HG03108 (cell line): Measurements from ENCODE around the gene STAG1.
"Not testable (repeated sequence)": the region's sequence is repeated elsewhere in the genome, so short reads cannot be mapped to it uniquely, and the experiment has no call there.

Source experiments
- ATAC-seq: cut with Tn5 transposase; IDR thresholded peaks from one replicate; pipeline ENCODE4 v1.9.1; 2021; ENCODE audit warnings: moderate library complexity; ENCODE audit not compliant: unreplicated experiment

Gene STAG1

DNA sequence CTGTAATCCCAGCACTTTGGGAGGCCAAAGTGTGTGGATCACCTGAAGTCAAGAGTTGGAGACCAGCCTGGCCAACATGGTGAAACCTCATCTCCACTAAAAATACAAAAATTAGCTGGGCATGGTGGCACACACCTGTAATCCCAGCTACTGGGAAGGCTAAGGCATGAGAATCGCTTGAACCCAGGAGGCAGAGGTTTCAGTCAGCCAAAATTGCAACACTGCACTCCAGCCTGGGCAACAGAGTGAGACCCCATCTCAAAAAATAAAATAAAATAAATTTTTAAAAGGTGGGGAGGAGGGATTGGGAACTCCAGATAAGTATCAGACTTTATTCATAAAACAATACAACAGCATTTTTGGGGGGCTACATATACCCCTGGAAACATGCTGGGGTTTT lies 42.4 kb downstream of the STAG1 start:
- not testable (repeated sequence) for ATAC-seq

DNA sequence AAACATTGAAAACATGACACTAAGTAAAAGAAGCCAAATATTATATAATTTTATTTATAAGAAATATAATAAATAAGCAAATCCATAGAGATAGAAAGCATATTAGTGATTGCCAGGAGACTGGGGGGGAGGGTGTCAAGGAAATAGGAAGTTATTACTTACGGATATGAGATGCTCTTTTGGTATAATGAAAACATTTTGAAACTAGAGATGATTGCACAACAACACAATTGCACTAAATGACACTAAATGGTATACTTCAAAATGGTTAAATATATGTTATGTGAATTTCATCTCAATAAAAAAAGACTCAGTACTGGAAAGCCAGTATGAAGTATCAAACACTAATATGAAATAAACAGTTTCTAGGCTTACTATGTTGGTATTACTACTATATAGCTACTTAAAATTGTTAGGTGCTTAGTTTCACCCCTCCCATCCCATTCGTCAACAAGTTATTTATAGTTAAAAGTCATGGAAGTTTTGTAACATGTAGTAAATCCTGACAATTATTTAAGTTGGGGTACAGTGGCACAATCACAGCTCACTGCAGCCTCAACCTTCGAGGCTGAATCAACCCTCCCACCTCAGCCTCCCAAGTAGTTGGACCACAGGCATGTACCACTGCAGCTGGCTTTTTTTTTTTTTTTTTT lies 43.7 kb downstream of the STAG1 start:
- ATAC-seq, result no peak

DNA sequence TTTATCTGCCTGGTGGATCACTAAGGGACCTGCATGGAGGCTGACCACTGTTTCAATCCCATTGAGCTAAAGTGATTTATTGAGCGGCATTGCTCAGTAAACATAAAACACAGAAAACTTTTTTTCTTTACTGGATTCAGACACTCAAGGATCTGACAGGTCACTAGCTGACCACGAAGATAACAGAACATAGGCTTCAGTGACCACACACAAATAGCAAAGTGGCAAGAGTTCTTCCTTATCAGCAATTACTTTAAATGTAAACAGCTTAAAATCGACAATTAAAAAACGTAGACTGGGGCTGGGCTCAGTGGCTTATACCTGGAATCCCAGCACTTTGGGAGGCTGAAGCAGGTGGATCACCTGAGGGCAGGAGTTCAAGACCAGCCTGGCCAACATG lies 48.7 kb downstream of the STAG1 start:
- no peak for ATAC-seq

DNA sequence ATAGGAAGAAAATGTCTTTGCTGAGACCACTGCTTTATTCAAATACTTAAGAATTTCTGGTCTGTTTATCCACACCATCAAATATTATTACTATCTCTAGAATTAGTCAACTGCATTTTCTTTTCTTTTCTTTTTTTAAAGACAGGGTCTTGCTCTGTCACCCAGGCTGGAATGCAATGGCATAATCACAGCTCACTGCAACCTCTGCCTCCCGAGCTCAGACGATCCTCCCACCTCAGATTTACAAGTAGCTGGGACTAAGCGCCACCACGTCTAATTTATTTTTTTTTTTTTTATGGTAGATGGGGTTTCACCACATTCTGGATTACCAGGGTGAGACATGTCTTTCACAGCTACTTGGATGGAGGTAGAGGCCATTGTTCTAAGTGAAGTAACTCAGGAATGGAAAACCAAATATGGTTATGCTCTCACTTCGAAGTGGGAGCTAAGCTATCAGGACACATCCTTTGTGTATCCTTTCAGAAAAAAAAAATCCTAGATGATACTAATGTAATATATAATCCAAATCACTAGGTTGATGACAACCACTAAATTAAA lies 52.8 kb downstream of the STAG1 start:
- ATAC-seq, result no peak

DNA sequence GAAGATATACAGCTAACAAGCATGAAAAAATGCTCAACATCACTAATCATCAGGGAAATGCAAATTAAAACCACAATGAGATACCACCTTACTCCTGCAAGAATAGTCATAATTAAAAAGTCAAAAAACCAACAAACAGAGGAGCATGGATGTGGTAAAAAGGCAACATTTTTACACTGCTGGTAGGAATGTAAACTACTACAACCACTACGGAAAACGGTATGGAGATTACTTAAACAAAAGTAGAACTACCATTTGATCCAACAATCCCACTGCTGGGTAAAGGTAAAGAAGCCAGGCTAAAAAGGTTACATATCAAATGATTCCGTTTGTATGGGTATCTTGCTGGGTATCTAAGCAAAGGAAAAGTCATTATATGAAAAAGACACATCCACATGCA lies 53.8 kb downstream of the STAG1 start:
- no peak for ATAC-seq

DNA sequence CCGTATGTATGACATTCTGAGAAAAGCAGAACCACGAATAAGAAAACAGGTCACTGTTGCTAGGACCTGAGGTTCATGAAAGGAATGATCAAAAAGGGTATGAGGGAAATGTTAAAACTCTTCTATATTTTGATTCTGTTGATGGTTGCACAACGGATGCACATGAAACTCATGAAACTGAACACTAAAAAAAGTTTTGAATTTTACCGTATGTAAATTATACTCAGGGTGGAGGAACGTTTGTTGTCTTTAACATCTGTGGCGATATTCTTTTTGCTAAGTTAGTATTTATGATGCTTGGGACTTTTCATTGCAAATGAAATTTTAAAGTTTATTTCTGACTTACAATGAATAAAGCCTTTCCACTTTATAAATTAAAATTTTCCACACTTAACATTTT lies 55.4 kb downstream of the STAG1 start:
- no peak for ATAC-seq

DNA sequence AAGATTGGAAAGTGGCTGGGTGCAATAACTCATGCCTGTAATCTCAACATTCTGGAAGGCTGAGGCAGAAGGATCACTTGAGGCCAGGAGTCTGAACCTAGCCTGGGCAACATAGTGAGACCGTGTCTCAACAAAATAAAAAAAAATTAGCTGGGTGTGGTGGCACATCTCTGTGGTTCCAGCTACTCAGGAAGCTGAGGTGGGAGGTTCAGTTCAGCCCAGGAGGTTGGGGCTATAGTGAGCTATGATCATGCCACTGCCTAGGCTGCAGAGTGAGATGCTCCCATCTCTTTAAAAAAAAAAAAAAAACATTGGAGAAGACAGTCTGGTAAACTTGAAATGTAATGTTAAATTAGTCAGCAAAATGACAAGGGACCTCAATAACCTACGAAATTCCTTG lies 57.9 kb downstream of the STAG1 start:
- no peak for ATAC-seq

DNA sequence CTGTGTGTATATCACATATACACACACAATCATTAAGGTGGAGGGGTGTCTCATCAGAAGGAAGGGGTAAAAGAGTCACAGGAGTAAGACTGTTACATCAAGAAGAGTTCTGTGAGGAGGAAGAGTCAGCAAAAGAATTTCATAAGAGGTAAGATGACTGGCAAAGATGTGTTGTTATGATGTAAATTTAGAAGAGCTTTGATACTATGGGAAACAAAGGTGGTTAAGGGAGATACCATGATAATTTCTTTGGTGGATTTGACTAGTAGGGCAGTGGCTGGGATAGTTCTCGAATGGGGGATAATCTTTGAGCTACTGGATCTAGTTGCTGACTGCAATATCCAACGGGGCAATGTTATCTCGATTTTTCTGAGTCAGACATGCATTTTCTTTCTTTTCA lies 61.6 kb downstream of the STAG1 start:
- no peak for ATAC-seq

DNA sequence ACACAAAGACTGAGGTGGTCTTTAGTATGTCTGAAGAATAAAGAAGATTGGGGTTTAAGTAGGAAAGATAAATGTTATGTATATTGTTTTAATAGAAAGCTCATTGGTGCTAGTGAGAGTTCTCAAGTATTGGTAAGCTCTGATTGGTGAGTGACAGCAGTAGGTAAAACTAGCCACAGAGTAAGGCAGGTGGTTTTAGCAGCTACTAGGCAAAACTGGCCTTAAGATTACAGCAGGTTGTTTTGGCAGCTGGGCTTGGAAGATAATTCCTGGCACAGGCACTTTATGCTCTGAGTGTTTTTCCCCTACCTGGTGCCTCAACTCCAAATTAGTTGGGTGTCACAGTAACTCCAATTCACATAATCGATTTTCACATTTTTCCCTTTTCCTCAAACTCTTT lies 66.3 kb downstream of the STAG1 start:
- no peak for ATAC-seq

DNA sequence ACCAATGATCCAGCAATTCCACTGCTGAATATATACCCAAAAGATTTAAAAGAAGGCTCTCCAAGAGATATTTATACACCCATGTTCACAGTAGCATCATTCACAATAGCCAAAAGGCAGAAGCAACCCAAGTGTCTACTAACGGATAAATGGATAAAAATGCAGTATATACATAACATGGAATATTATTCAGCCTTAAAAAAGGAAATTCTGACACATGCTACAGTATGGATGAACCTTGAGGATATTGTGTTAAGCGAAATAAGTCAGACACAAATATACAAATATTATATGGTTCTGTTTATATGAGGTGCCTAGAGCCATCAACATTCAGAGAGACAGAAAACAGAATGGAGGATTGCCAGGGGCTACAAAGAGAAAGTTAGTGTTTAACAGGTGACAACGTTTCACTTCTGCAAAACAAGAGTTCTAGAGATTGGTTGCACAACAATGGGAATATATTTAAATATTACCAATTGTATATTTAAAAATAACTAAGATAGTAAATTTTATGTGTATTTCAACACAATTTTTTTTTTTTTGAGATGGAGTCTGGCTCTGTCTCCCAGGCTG lies 69.4 kb downstream of the STAG1 start:
- no peak for ATAC-seq

DNA sequence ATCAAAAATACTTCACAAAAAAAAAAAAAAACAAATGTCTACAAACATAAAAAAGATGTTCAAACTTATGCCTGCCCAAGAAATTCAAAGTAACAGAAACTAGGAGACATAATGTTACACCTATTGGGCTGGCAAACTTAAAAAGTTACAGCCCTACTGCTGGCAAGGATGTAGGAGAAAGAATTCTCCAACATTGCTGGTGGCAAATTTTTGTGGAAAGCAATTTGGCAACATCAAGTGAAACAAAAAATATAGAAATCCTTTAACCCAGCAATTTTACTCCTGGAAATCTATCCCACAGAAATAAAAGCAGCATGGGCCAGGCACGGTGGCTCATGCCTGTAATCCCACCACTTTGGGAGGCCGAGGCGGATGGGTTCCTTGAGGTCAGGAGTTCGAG lies 73.2 kb downstream of the STAG1 start:
- no peak for ATAC-seq

DNA sequence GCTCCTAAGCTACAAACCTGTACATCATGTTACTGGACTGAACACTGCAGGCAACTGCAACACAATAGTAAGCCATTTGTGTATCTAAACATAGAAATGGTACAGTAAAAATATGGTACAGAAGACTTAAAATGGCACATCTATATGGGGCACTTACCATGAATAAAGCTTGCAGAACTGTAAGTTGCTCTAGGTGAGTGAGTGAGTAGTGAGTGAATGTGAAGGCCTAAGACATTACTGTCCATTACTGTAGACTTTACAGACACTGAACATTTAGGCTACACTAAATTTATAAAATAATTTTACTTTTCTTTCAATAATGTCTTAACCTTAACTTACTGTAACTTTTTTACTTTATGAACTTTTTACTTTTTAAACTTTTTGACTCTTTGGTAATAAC lies 76.2 kb downstream of the STAG1 start:
- no peak for ATAC-seq

DNA sequence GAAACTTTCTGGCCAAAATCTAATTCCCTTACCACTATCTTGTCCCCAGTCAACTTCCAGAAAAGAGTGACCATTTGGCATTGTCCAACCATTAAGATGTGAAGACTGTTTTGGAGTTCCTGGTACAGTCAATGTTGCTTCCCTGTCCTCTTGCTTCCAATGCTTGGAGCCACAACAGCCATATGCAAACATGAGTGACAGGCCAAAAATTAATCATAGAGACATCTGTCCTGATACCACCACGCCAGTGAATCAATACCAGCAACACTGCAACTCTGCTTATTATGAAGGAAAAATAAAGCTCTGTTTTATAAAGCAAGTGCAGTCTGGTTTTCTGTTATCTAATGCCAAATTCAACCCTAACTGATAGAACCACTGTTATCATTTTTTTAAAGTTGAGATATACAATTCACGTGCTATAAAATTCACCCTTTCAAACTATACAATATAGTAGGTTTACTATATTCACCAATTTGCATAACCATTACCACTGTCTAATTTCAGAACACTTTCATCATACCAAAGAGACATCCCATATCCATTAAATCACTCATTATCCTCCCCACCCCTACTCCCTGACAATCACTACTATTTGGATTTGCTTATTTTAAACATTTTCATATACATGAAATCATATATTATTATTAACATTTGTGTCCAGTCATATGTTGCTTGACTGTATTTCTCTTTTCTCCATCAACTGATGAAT lies 76.9 kb downstream of the STAG1 start:
- ATAC-seq, result no peak

DNA sequence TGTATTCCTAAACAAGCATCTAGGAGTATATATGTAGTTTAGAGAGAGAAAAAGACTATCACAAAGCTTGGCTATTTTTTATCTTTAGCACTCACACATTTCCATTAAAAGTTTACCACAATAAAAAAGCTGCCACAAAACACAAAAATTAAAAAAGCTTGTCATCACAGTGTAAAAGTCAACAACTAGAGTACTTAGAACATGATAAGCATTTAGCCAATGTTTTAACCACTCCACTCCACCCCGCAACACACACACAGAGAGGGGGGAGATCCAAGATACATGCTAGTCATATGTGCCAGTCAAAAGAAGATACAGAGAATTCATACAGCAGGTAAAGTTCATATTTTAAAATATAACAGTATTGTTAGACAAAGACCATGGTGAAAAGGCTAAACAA lies 79.7 kb downstream of the STAG1 start:
- no peak for ATAC-seq

DNA sequence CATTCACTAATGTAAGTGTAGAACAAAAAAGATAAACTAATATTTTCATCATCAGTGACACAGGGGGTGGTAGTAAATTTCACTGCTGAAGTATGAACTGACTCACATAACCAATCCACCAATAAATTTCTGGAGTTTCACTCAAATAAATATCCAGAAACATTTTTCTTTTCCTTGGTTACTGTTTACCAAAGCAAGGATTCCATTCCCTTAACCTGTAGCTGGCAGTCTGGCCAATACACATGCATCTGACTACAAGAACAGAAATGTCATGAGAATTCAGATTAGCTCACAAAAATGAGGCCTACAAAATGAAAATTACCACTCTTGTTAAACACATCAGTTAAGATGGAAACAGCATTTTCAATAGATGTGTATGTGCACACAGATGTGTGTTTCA lies 80.3 kb downstream of the STAG1 start:
- ATAC-seq, result no peak

DNA sequence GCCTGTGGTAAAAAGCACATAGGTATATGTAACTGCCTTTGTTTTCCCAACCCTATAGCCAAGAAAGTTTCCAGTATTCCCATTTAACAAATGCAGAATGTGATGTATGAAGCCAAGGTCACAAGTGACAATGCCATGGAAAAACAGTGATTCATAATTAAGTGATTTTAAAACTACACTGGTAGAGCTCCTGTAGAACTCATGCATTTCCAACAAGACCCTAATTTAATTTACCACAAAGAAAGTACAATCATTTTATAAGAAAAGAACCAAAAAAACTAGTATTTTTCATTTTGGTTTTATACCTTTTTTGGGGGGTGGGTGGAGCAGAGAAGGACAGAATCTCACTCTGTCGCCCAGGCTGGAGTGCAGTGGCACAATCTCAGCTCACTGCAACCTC lies 82.0 kb downstream of the STAG1 start:
- no peak for ATAC-seq

DNA sequence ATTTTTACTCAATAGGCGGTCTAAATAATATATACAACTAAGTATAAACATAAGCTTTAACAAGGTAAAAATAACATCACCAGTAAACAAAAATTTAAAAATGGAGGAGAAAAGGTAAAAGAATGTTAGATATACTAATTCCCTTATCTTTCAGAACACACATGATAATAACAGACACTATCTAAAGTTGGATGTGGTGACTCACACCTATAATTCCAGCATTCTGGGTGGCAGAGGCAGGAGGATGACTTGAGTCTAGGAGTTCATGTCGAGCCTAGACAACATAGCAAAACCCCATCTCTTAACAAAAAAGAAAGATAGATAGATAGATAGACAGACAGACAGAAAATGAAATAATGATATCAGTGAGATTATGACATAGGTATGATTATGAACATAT lies 85.1 kb downstream of the STAG1 start:
- ATAC-seq, result no peak

DNA sequence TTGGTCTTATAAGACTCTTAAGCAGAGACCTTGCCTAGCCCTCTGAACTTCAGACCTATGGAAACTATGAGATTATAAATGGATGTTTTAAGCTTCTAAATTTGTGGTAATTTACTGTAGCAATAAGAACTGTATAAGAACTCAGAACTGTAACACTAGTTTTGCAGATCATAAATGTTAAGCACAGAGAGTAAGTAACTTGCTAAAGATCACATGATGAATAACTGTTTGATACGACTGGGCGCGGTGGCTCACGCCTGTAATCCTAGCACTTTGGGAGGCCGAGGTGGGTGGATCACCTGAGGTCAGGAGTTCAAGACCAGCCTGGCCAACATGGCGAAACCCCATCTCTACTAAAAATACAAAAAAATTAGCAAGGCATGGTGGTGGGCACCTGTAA lies 85.9 kb downstream of the STAG1 start:
- not testable (repeated sequence) for ATAC-seq

DNA sequence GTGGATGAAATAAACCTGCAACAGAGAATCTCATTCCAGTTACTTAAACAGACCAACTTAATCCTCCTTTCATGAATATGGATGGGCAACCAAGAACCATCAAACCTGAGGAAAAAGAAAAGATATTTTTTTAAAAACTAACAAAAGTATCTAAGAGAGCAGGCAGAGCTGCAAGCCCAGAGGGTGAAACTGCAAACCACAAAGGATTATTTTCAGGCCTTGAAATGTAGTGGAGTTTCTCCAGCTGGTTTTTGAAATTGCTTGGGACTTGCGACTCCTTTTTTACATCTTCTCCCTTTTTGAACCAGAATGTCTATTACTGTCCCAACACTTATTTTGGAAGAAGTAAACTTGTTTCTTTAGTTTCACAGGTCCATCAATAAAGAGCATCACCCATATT lies 87.4 kb downstream of the STAG1 start:
- ATAC-seq, result no peak

DNA sequence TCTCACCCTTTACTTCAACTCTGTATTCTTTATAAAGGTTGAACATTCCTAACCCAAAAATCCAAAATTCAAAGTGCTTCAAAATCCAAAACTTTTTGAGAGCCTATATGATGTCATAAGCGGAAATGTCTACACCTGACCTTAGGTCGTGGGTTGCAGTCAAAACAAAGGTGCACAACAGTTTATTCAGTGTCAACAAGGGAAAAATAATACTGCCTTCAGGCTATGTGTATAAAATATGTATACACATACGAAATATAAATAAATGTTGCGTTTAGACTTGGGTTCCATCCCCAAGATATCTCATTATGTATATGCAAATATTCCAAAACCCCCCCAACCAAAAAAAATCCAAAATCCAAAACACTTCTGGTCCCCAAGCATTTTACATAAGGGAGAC lies 90.9 kb downstream of the STAG1 start:
- no peak for ATAC-seq

DNA sequence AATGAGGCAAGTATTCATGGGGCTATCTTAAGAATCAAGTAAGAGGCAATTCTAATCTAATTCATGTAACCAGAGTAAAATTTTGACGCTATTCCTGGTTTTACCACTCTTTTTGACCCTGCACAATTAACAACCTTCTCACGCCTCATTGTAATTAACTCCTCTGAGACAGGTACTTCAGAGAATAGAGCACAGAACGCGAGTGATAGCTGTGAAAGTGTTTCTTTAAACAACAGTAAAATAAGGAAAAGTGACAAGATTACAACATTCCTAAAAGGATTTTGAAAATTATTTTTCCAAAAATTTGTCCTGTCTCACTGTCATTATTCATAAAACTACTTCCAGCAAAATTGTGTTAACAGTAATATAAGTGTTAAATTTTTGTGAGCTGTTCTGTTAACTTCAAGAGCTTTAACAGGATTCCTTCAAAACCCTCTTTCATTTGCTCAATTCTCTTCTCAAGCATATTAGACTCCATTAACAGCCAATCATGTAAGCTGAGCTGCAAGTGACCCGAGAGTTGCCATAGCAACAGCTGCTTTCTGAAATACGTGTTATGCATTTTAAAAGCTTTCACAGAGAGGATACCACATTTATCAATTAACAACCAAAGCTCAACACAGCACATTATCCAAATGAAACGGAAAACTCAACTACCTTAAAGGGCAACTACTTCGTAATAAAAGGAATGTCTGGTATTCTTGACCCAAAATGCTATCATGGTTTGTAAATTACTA lies 93.1 kb downstream of the STAG1 start:
- ATAC-seq, result no peak

DNA sequence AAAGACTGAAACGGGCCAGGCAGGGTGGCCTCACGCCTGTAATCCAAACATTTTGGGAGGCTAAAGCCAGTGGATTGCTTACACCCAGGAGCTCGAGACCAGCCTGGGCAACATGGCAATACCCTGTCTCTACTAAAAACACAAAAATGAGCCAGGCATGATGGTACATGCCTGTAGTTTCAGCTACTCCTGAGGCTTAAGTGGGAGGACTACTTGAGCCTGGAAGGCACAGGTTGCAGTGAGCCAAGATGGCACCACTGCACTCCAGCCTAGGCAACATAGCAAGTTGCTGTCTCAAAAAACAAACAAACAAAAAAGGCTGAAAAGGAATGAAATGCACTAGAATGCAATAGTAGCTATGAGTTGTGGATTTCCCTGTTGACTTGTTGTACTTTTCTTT lies 94.7 kb downstream of the STAG1 start:
- no peak for ATAC-seq
